Suprapubic skin (tissue), 4 donors: Measurements from ENCODE around the gene SANBR. TPM values are rescaled to one million over a fixed set of nuclear protein-coding genes. Genes with fewer than 3 reads are reported as not detected.

Source experiments
- DNase-seq, 2 donors: peaks; one replicate each; pipeline ENCODE4 v3.0.0-alpha.2; 2019; ENCODE audit warnings: low spot score in 2 of 2
- H3K27ac ChIP-seq: fragments of 200-600 bp; sonication (generic); one replicate; pipeline ENCODE4 v1.5.1; 2019
- H3K27me3 ChIP-seq: fragments of 200-600 bp; sonication (generic); one replicate; pipeline ENCODE4 v1.5.1; 2019
- H3K36me3 ChIP-seq: fragments of 200-600 bp; sonication (generic); one replicate; pipeline ENCODE4 v1.5.1; 2019
- H3K4me1 ChIP-seq: fragments of 200-600 bp; sonication (generic); one replicate; pipeline ENCODE4 v1.5.1; 2019
- H3K4me3 ChIP-seq: fragments of 200-600 bp; sonication (generic); one replicate; pipeline ENCODE4 v1.5.1; 2019; ENCODE audit warnings: mild to moderate bottlenecking
- H3K9me3 ChIP-seq: fragments of 200-600 bp; sonication (generic); one replicate; pipeline ENCODE4 v1.5.1; 2019
- EP300 ChIP-seq: sonication (generic); formaldehyde crosslinking; IDR thresholded peaks from one replicate; pipeline ENCODE4 v1.6.1; 2017; ENCODE audit warnings: antibody characterized with exemption
- POLR2A ChIP-seq, 2 donors: fragments of 450-650 bp; IDR thresholded peaks; one replicate each; pipeline ENCODE4 v1.6.1; 2017; ENCODE audit warnings: antibody characterized with exemption in 2 of 2, mild to moderate bottlenecking in 2 of 2, moderate library complexity in 2 of 2
- POLR2AphosphoS5 ChIP-seq, 3 donors: sonication (generic); formaldehyde crosslinking; IDR thresholded peaks; one replicate each; pipeline ENCODE4 v1.6.1; 2017; ENCODE audit warnings: antibody characterized with exemption in 3 of 3
- WGBS: methylation state at CpG from one replicate; pipeline ENCODE4 v1.1.5; 2018; 5-methylcytosine and 5-hydroxymethylcytosine counted together
- total RNA-seq, 4 donors: library from RNA; depleted of rRNA; stranded (reverse); fragments of >200 nt; gene quantifications; one replicate each; pipeline ENCODE4 v1.1.0, GENCODE V29; 2016
- TF ChIP-seq, protein P1 (sequence below), 2 donors: fragments of 200-600 bp in 1 of 2; fragments of 450-650 bp in 1 of 2; sonication (generic) in 1 of 2; IDR thresholded peaks; one replicate each; pipeline ENCODE4 v1.5.1; 2016 to 2019; ENCODE audit warnings: antibody characterized with exemption in 2 of 2, mild to moderate bottlenecking in 1 of 2, moderate library complexity in 1 of 2

Gene SANBR
- total RNA-seq, 4 donors from 2014 or later: 2.7 to 7.9 (median 4.0) TPM

DNA sequence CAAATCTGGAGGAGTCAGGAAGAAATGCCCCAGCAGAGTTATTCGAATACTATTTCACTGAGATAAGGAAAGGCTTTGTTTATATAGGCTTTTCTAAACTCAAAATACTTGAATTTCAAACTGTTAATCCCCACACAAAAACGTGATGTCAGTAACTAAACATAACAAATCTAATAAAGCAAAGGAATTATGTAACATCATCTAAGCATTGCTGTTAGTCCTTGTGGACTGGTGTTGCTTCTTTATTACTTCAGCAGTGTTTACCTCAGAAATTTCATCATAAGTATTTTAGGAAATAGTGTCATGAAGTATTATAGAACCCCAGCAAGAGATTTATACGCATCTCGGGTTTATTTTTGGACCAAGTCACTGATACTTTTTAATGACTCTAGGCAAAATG, 19.7 kb upstream of the SANBR start:
- Histone ChIP-seq H3K4me3 (no peak overlapping the region), H3K27ac (no peak overlapping the region), H3K27me3 (no peaks in the 10 kb centered on the region), H3K9me3 (no peaks in the 10 kb centered on the region), H3K4me1 (peaks cover 16% of the 10 kb centered on the region), H3K36me3 (peaks cover 41% of the 10 kb centered on the region)
- TF ChIP-seq POLR2A (IDR thresholded peaks at IDR 0.05): no peak
- TF ChIP-seq POLR2AphosphoS5 (IDR thresholded peaks at IDR 0.05): no peak
- TF ChIP-seq, protein P1, sequence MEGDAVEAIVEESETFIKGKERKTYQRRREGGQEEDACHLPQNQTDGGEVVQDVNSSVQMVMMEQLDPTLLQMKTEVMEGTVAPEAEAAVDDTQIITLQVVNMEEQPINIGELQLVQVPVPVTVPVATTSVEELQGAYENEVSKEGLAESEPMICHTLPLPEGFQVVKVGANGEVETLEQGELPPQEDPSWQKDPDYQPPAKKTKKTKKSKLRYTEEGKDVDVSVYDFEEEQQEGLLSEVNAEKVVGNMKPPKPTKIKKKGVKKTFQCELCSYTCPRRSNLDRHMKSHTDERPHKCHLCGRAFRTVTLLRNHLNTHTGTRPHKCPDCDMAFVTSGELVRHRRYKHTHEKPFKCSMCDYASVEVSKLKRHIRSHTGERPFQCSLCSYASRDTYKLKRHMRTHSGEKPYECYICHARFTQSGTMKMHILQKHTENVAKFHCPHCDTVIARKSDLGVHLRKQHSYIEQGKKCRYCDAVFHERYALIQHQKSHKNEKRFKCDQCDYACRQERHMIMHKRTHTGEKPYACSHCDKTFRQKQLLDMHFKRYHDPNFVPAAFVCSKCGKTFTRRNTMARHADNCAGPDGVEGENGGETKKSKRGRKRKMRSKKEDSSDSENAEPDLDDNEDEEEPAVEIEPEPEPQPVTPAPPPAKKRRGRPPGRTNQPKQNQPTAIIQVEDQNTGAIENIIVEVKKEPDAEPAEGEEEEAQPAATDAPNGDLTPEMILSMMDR (IDR thresholded peaks at IDR 0.05): no peak
- TF ChIP-seq EP300: no peak
- DNase-seq: no peak
- WGBS: 60% methylated on average over 4 of the region's 4 CpGs

DNA sequence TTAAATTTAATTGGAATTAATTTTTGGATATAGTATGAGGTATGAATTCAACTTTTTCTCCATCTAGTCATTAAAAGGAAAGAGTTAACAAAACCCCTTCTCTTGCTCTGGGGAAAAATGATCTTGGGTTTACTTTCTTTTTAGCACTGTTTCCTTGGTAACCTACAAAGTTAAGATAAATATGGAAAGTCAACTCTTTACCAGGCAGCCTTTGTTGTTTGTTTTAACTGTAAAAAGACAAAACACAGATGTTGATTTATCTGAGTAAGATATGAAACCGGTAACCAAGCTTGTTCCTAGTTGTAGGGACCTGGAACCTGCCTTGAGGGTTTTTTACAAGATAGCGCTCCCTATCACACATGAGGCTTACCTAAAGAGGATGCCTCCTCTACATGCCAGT, 10.1 kb upstream of the SANBR start:
- no peaks in the 10 kb centered on the region for H3K4me1 ChIP-seq
- H3K27ac ChIP-seq: no peak overlapping the region
- no peak for DNase-seq
- 63% methylated on average over 2 of the region's 2 CpGs for WGBS
- no peak overlapping the region for H3K4me3 ChIP-seq
- TF ChIP-seq, protein P1 (IDR thresholded peaks at IDR 0.05): no peak
- no peaks in the 10 kb centered on the region for H3K9me3 ChIP-seq
- H3K36me3 ChIP-seq: peaks cover 18% of the 10 kb centered on the region
- no peaks in the 10 kb centered on the region for H3K27me3 ChIP-seq

DNA sequence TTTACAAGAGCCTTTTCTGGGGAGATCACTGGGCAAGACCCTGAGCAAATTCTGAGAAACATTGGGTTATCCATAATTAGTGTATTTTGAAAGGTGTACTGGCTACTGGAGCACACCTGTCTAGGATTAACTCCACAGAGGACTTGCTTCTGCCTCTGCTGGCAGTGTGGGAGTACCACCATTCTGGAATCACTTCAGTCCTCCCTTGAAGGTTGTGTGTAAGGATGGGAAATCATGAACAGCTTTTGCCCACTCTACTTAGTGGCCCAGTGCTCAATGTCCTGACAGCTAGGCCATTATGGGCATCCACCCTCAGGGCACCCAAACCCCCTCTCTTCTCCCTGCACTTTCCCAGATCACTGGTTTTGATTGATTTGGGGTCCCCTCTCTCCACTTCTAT, 8.1 kb upstream of the SANBR start:
- Histone ChIP-seq H3K4me3 (no peak overlapping the region), H3K4me1 (no peaks in the 10 kb centered on the region), H3K27me3 (no peaks in the 10 kb centered on the region), H3K9me3 (no peaks in the 10 kb centered on the region), H3K36me3 (peaks cover 6% of the 10 kb centered on the region), H3K27ac (no peak overlapping the region)
- DNase-seq: no peak
- TF ChIP-seq POLR2AphosphoS5 (IDR thresholded peaks at IDR 0.05): no peak

DNA sequence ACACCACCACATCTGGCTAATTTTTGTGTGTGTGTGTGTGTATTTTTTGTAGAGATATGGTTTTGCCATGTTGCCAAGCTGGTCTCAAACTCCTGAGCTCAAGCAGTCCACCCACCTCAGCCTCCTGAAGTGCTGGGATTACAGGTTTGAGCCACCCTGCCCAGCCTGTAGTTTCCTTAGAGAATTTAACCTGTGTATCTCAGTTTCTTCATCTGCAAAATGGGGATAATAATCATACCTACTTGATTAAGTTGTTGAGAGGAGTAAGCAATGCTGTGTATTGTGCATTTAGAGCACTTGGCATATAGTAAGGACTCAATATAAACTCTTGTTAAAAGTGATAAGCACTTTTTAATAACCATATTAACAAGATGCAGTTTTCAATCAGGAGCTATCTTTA, 6.3 kb upstream of the SANBR start:
- Histone ChIP-seq H3K4me1 (no peaks in the 10 kb centered on the region), H3K36me3 (no peaks in the 10 kb centered on the region), H3K4me3 (no peak overlapping the region), H3K9me3 (no peaks in the 10 kb centered on the region), H3K27ac (no peak overlapping the region), H3K27me3 (no peaks in the 10 kb centered on the region)
- TF ChIP-seq POLR2A (IDR thresholded peaks at IDR 0.05): no peak
- DNase-seq: no peak

DNA sequence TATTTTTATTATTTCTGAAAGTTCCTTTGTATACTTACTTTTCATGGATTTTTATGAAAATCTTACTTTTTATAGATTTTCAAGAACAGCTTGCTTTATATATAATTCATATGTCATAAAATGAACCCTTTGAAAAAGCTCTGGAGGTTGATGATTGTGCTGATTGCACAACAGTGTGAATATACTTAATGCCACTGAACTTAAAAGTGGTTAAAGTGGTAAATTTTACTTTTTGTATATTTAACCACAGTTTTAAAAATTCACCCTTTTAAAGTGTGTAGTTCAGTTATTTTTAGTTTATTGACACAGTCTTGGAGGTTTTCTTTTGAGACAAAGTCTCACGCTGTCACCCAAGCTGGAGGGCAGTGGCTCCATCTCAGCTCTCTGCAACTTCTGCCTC, 8.4 kb downstream of the SANBR start:
- TF ChIP-seq, protein P1 (IDR thresholded peaks at IDR 0.05): no peak
- TF ChIP-seq POLR2AphosphoS5 (IDR thresholded peaks at IDR 0.05) (no peak), POLR2A (IDR thresholded peaks at IDR 0.05) (no peak), EP300 (no peak)
- no peaks in the 10 kb centered on the region for H3K27me3 ChIP-seq
- H3K4me1 ChIP-seq: no peaks in the 10 kb centered on the region
- H3K36me3 ChIP-seq: peaks cover 40% of the 10 kb centered on the region
- no peaks in the 10 kb centered on the region for H3K9me3 ChIP-seq
- H3K4me3 ChIP-seq: no peak overlapping the region
- 91% methylated on average over 1 of the region's 1 CpG for WGBS
- no peak overlapping the region for H3K27ac ChIP-seq
- DNase-seq: no peak

DNA sequence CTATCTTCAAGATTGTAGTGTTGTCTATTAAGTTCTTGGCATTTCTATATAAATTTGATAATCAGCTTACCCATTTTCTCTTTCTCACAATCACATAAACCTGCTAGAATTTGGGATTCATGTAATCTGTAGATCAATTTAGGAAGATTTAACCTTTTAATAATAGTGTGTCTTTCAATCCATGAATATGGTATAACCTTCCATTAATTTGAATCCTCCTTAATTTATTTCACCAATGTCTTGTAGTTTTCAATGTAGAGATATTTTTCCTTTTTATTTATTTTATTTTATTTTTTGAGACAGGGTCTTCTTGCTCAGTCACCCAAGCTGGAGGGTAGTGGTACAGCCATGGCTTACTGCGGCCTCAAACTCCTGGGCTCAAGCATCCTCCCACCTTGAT, 20.2 kb downstream of the SANBR start:
- H3K27me3 ChIP-seq: no peaks in the 10 kb centered on the region
- H3K27ac ChIP-seq: no peak overlapping the region
- H3K4me3 ChIP-seq: no peak overlapping the region
- no peak for TF ChIP-seq EP300
- no peak for TF ChIP-seq POLR2A (IDR thresholded peaks at IDR 0.05)
- TF ChIP-seq, protein P1 (IDR thresholded peaks at IDR 0.05): no peak
- TF ChIP-seq POLR2AphosphoS5 (IDR thresholded peaks at IDR 0.05): no peak
- DNase-seq: no peak
- no peaks in the 10 kb centered on the region for H3K9me3 ChIP-seq
- WGBS: 97% methylated on average over 1 of the region's 1 CpG
- H3K4me1 ChIP-seq: no peaks in the 10 kb centered on the region
- H3K36me3 ChIP-seq: peaks cover 21% of the 10 kb centered on the region
